Mucosa of descending colon (tissue), 3 donors: ENCODE data around the gene BPIFB2. TPM values are rescaled to one million over a fixed set of nuclear protein-coding genes. Genes with fewer than 3 reads are reported as not detected.

Experiments used
- ATAC-seq: fragments of 200-7000 bp; cut with Tn5 transposase; one replicate; pipeline ENCODE4 v1.9.1; 2020; ENCODE audit warnings: mild to moderate bottlenecking, moderate library complexity
- DNase-seq, 3 donors: peaks; one replicate each; pipeline ENCODE4 v3.0.0-alpha.2; 2020
- H3K36me3 ChIP-seq: fragments of 200-600 bp; one replicate; pipeline ENCODE4 v1.8.0; 2021; ENCODE audit warnings: low read depth, mild to moderate bottlenecking
- H3K4me1 ChIP-seq: fragments of 200-600 bp; one replicate; pipeline ENCODE4 v1.8.0; 2021; ENCODE audit warnings: low read depth, mild to moderate bottlenecking
- H3K4me3 ChIP-seq: fragments of 200-600 bp; one replicate; pipeline ENCODE4 v1.8.0; 2021; ENCODE audit warnings: mild to moderate bottlenecking
- H3K9me3 ChIP-seq: fragments of 200-600 bp; one replicate; pipeline ENCODE4 v1.8.0; 2021; ENCODE audit warnings: mild to moderate bottlenecking
- intact Hi-C, 2 donors: fragments of 100-400 bp; cut with DNase I in 1 of 2; cut with micrococcal nuclease in 1 of 2; formaldehyde crosslinking; loops; one replicate each; pipeline versions ENCODE4 v1.11.0 to v1.11.1; 2022; cut with DNase I, micrococcal nuclease
- total RNA-seq, 3 donors: library from RNA; stranded (reverse); fragmentation: NEBNext Ultra II Directional in 2 of 3; extraction: Animal tissue kit (Norgen Biotek cat#: 25700) in 2 of 3; gene quantifications; one replicate each; pipeline versions ENCODE4 v1.2.1 to v1.2.4, GENCODE V29; 2021 to 2023
- TF ChIP-seq, protein P1 (sequence below): fragments of 200-600 bp; IDR thresholded peaks from one replicate; pipeline ENCODE4 v1.8.0; 2022; ENCODE audit warnings: antibody characterized with exemption, mild to moderate bottlenecking
- donor health status: DM: no; HTN: no; CAD: no; lungs with moderate emphysema.
- donor health status: DM: no; HTN: no; CAD: no.
- donor health status: DM: no; HTN: yes; CAD: no.

Gene BPIFB2
- total RNA-seq, 3 donors from 2014 or later, result not detected

- H3K4me1 ChIP-seq, result no peaks in the 10 kb centered on the region
- intact Hi-C loops, result no loop called here
- TF ChIP-seq, protein P1, sequence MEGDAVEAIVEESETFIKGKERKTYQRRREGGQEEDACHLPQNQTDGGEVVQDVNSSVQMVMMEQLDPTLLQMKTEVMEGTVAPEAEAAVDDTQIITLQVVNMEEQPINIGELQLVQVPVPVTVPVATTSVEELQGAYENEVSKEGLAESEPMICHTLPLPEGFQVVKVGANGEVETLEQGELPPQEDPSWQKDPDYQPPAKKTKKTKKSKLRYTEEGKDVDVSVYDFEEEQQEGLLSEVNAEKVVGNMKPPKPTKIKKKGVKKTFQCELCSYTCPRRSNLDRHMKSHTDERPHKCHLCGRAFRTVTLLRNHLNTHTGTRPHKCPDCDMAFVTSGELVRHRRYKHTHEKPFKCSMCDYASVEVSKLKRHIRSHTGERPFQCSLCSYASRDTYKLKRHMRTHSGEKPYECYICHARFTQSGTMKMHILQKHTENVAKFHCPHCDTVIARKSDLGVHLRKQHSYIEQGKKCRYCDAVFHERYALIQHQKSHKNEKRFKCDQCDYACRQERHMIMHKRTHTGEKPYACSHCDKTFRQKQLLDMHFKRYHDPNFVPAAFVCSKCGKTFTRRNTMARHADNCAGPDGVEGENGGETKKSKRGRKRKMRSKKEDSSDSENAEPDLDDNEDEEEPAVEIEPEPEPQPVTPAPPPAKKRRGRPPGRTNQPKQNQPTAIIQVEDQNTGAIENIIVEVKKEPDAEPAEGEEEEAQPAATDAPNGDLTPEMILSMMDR, result no peak
Measured at GRCh38 chr20:33022694-33023438, 15.4 kb downstream of the BPIFB2 start.

DNA sequence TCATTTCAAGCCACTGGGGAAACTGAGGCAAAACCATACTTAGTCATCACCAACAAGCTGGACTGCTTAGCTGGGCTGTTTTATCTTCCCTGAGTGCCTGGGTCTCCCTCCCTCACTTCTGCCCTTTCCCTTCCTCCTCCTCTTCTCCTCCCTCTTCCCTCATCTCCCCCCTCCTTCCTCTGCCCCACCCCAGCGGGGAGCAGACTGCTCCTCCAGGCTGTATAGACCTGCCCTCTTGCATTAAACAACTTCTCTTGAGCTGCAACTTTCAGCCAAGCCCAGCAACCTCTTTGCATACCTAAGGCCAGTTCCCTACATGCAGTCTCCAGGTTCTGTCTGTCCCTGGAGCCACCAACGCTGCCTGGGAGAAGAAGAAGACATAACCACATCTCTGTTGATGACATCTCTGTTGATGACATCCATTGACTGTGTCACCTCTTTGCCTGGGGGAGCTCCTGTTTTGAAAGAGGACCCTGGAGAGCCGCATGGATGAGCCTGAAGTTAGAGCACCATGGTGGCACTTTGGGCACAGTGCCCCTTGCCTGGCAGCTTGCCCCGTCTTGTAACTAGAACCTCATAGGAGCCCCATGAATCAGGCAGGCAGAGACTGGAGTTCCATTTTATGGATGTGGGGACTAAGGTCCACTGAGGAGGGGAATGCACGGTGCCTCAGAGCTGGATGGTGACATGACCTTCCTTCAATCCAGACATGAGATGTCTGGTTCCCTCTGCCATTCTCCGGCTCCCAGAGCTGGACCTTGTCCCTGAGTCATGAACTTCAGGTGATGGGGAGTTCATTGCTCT, 16.1 kb downstream of the BPIFB2 start:
- Histone ChIP-seq H3K36me3 (no peaks in the 10 kb centered on the region), H3K4me3 (no peak overlapping the region), H3K9me3 (no peaks in the 10 kb centered on the region), H3K4me1 (no peaks in the 10 kb centered on the region)
- intact Hi-C loops, result no loop called here
- ATAC-seq (no peak), DNase-seq (no peak)
- TF ChIP-seq, protein P1, result no peak

More at GRCh38 chr20:33022694-33023438, 15.4 kb downstream of the BPIFB2 start:
- H3K4me3 ChIP-seq, result no peak overlapping the region
- no peak for DNase-seq
- no peak for ATAC-seq
- no peaks in the 10 kb centered on the region for H3K36me3 ChIP-seq
- no peaks in the 10 kb centered on the region for H3K9me3 ChIP-seq

DNA sequence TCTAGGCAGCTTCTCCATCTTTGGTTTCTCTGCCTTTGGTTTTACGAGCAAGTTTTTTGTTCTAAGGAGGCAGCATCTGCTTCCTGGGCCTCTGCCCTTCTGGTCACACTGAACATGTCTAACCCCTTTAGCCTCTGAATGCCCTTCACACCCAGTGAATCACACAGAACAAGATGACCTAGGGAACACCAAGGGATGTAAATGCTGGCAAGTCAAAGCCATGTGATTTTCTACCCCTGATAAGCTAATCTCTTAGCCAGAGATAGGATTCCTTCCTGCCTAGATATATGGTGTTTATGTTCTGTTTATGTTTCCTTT, 16.7 kb downstream of the BPIFB2 start:
- DNase-seq (no peak), ATAC-seq (no peak)
- intact Hi-C loops, result no loop called here
- no peaks in the 10 kb centered on the region for H3K4me1 ChIP-seq
- H3K9me3 ChIP-seq, result no peaks in the 10 kb centered on the region
- no peaks in the 10 kb centered on the region for H3K36me3 ChIP-seq
- no peak overlapping the region for H3K4me3 ChIP-seq
- TF ChIP-seq, protein P1, result no peak

- H3K4me1 ChIP-seq, result no peaks in the 10 kb centered on the region
- H3K36me3 ChIP-seq, result no peaks in the 10 kb centered on the region
- TF ChIP-seq, protein P1, result no peak
- intact Hi-C loops, result no loop called here
- DNase-seq (no peak), ATAC-seq (no peak)
- no peaks in the 10 kb centered on the region for H3K9me3 ChIP-seq
- no peak overlapping the region for H3K4me3 ChIP-seq
Measured at GRCh38 chr20:33024609-33025317, 17.3 kb downstream of the BPIFB2 start.

DNA sequence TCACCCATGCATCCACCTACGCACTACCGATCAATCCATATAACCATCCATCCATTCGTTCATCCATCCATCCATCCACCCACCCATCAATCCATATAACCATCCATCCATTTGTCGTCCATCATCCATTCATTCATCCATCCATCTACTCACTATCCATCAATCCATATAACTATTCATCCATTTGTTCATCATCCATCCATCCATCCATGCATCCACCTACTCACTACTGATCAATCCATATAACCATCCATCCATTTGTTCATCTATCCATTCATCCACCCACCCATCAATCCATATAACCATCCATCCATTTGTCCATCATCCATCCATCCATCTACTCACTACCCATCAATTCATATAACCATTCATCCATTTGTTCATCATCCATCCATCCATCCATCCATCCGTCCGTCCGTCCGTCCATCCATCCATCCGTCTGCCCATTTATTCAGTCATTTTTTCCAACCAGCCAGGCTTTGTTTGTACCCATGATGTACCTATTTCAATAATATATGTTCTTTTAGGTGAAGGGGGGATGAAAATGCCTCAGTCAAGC, 17.9 kb downstream of the BPIFB2 start:
- ATAC-seq, result no peak
- intact Hi-C loops, result no loop called here
- H3K36me3 ChIP-seq, result no peaks in the 10 kb centered on the region

More for the DNA sequence above, 17.9 kb downstream of the BPIFB2 start:
- Histone ChIP-seq H3K4me1 (no peaks in the 10 kb centered on the region), H3K9me3 (no peaks in the 10 kb centered on the region), H3K4me3 (no peak overlapping the region)
- TF ChIP-seq, protein P1, result no peak
- no peak for DNase-seq
